IMR-90 (cell line): ENCODE results near the gene WWC2. TPM values are rescaled to one million over a fixed set of nuclear protein-coding genes. Genes with fewer than 3 reads are reported as not detected.
"Not testable (repeated sequence)": the region's sequence is repeated elsewhere in the genome, so short reads cannot be mapped to it uniquely, and the experiment has no call there.

Experiments used
- ATAC-seq: fragments of 200-7000 bp; cut with Tn5 transposase; 2 replicates; pipeline ENCODE4 v1.9.1; 2020; ENCODE audit warnings: low read depth, mild to moderate bottlenecking, moderate library complexity
- BruUV-seq: library from RNA; stranded (reverse); fragments of 400-500 nt; replicated peaks from 2 replicates; lab custom pipeline; 2021; lab: Mats Ljungman, UMichigan
- CTCF ChIA-PET: fragments of 300-600 bp; formaldehyde crosslinking; extraction: SDS; loops from one replicate; lab custom pipeline; 2021; ENCODE audit warnings: antibody characterized with exemption; lab: Yijun Ruan, JAX
- POLR2A ChIA-PET: fragments of 300-600 bp; sonication (Branson Sonifier 250); formaldehyde crosslinking; loops from one replicate; lab custom pipeline; 2022; ENCODE audit warnings: antibody characterized with exemption; ENCODE audit not compliant: unreplicated experiment; lab: Charles Lee
- DNase-seq: peaks from one replicate; pipeline ENCODE4 v3.0.0; 2013
- H2AFZ ChIP-seq: replicated peaks from 2 replicates; pipeline ENCODE3; 2013; ENCODE audit warnings: low read length, mild to moderate bottlenecking; ENCODE audit not compliant: poor library complexity
- H2AK5ac ChIP-seq: 2 replicates; pipeline ENCODE4 v1.6.1; 2013; ENCODE audit warnings: low read depth, low read length, inconsistent platforms
- H2AK9ac ChIP-seq: replicated peaks from 2 replicates; pipeline ENCODE3; 2013; ENCODE audit warnings: mild to moderate bottlenecking, low read depth, low read length, moderate library complexity; ENCODE audit not compliant: poor library complexity
- H2BK120ac ChIP-seq: 2 replicates; pipeline ENCODE4 v1.6.1; 2013; ENCODE audit warnings: low read depth, low read length, inconsistent platforms
- H2BK15ac ChIP-seq: 3 replicates; pipeline ENCODE4 v1.6.1; 2013; ENCODE audit warnings: low read depth, low read length, inconsistent platforms
- H2BK20ac ChIP-seq: 2 replicates; pipeline ENCODE4 v1.6.1; 2013; ENCODE audit warnings: low read depth, mild to moderate bottlenecking, inconsistent platforms, low read length, moderate library complexity
- H2BK5ac ChIP-seq: 2 replicates; pipeline ENCODE4 v1.6.1; 2013; ENCODE audit warnings: mild to moderate bottlenecking, low read depth, low read length, inconsistent platforms; ENCODE audit not compliant: poor library complexity, severe bottlenecking
- H3K14ac ChIP-seq: replicated peaks from 2 replicates; pipeline ENCODE4 v1.6.1; 2013; ENCODE audit warnings: low read depth, low read length, inconsistent platforms
- H3K18ac ChIP-seq: 2 replicates; pipeline ENCODE4 v1.6.1; 2013; ENCODE audit warnings: low read depth, low read length, control low read depth
- H3K23ac ChIP-seq: 2 replicates; pipeline ENCODE4 v1.6.1; 2013; ENCODE audit warnings: low read depth, low read length, inconsistent platforms
- H3K27ac ChIP-seq: 2 replicates; pipeline ENCODE4 v1.5.1; 2013; ENCODE audit warnings: mild to moderate bottlenecking, control low read depth, low read length; ENCODE audit not compliant: insufficient read depth
- H3K27me3 ChIP-seq: 2 replicates; pipeline ENCODE4 v1.6.1; 2013; ENCODE audit warnings: low read length; ENCODE audit not compliant: control insufficient read depth, insufficient read depth
- H3K36me3 ChIP-seq: 2 replicates; pipeline ENCODE4 v1.6.1; 2013; ENCODE audit warnings: low read length, mixed read lengths; ENCODE audit not compliant: control insufficient read depth, insufficient read depth
- H3K4ac ChIP-seq: 2 replicates; pipeline ENCODE4 v1.6.1; 2013; ENCODE audit warnings: low read depth, low read length, inconsistent platforms
- H3K4me1 ChIP-seq: 2 replicates; pipeline ENCODE4 v1.6.1; 2013; ENCODE audit warnings: low read length, mixed read lengths; ENCODE audit not compliant: control insufficient read depth, insufficient read depth
- H3K4me2 ChIP-seq: 2 replicates; pipeline ENCODE4 v1.6.1; 2013; ENCODE audit warnings: low read depth, mild to moderate bottlenecking, control low read depth, low read length, moderate library complexity
- H3K4me3 ChIP-seq: 2 replicates; pipeline ENCODE4 v1.5.1; 2013; ENCODE audit warnings: low read depth, mild to moderate bottlenecking, control low read depth, low read length, moderate library complexity; ENCODE audit not compliant: insufficient read depth
- H3K56ac ChIP-seq: 2 replicates; pipeline ENCODE4 v1.6.1; 2013; ENCODE audit warnings: low read length, inconsistent platforms; ENCODE audit not compliant: insufficient read depth; ENCODE audit errors: extremely low read depth
- H3K79me1 ChIP-seq, 2 experiments: 2 replicates each; pipeline ENCODE4 v1.6.1; 2013; ENCODE audit warnings: low read length in 2 of 2, inconsistent platforms in 1 of 2, low read depth in 1 of 2
- H3K9ac ChIP-seq: 2 replicates; pipeline ENCODE4 v1.6.1; 2013; ENCODE audit warnings: low read depth, low read length, control low read depth
- H3K9me1 ChIP-seq: 2 replicates; pipeline ENCODE4 v1.6.1; 2013; ENCODE audit warnings: low read length, inconsistent platforms; ENCODE audit not compliant: insufficient read depth
- H3K9me3 ChIP-seq: 2 replicates; pipeline ENCODE4 v1.6.1; 2013; ENCODE audit warnings: low read length; ENCODE audit not compliant: control insufficient read depth, insufficient read depth
- H4K20me1 ChIP-seq: 2 replicates; pipeline ENCODE4 v1.6.1; 2013; ENCODE audit warnings: low read length, inconsistent platforms; ENCODE audit not compliant: insufficient read depth
- H4K5ac ChIP-seq: 2 replicates; pipeline ENCODE4 v1.6.1; 2013; ENCODE audit warnings: mild to moderate bottlenecking, low read depth, low read length, control low read depth
- H4K8ac ChIP-seq, 2 experiments: 2 replicates each; pipeline ENCODE4 v1.6.1; 2013; ENCODE audit warnings: low read depth in 2 of 2, low read length in 2 of 2, control low read depth in 1 of 2, inconsistent platforms in 1 of 2
- H4K91ac ChIP-seq: 2 replicates; pipeline ENCODE4 v1.6.1; 2013; ENCODE audit warnings: low read depth, low read length, inconsistent platforms; ENCODE audit not compliant: insufficient read depth
- BHLHE40 ChIP-seq: fragments of 150-350 bp; IDR thresholded peaks from 2 replicates; pipeline ENCODE4 v1.6.1; 2016; ENCODE audit warnings: mild to moderate bottlenecking, low read depth, low read length
- CHD1 ChIP-seq: IDR thresholded peaks from 2 replicates; pipeline ENCODE4 v1.6.1; 2012; ENCODE audit warnings: low read depth, low read length, improper control_type of control experiment
- FOS ChIP-seq: fragments of 150-350 bp; IDR thresholded peaks from 2 replicates; pipeline ENCODE4 v1.6.1; 2016; ENCODE audit warnings: low read depth, low read length
- MAZ ChIP-seq: IDR thresholded peaks from 2 replicates; pipeline ENCODE4 v1.6.1; 2012; ENCODE audit warnings: low read depth, mild to moderate bottlenecking, low read length, improper control_type of control experiment, moderate library complexity, borderline replicate concordance
- MXI1 ChIP-seq: IDR thresholded peaks from 2 replicates; pipeline ENCODE4 v1.6.1; 2012; ENCODE audit warnings: low read depth, mild to moderate bottlenecking, low read length, moderate library complexity, borderline replicate concordance
- NFE2L2 ChIP-seq: fragments of 150-350 bp; IDR thresholded peaks from 2 replicates; pipeline ENCODE4 v1.6.1; 2016; ENCODE audit warnings: low read depth, mild to moderate bottlenecking, low read length
- POLR2A ChIP-seq: IDR thresholded peaks from 2 replicates; pipeline ENCODE4 v1.6.1; 2012; ENCODE audit warnings: mild to moderate bottlenecking, low read depth, low read length
- RAD21 ChIP-seq: IDR thresholded peaks from 2 replicates; pipeline ENCODE4 v1.6.1; 2012; ENCODE audit warnings: low read length, improper control_type of control experiment
- RFX5 ChIP-seq: IDR thresholded peaks from 2 replicates; pipeline ENCODE4 v1.8.0; 2012; ENCODE audit warnings: low read depth, mild to moderate bottlenecking, low read length, moderate library complexity
- SMC3 ChIP-seq: fragments of 150-350 bp; IDR thresholded peaks from 2 replicates; pipeline ENCODE4 v1.6.1; 2016; ENCODE audit warnings: low read depth, mild to moderate bottlenecking, antibody characterized with exemption, low read length, moderate library complexity
- WGBS, 2 experiments: methylation state at CpG; one replicate each; pipeline versions ENCODE4 v1.1.5 to v1.1.7; 2013; ENCODE audit warnings: missing lambda C conversion rate in 2 of 2; ENCODE audit not compliant: insufficient read length in 1 of 2; ENCODE audit errors: extremely low coverage in 2 of 2; 5-methylcytosine and 5-hydroxymethylcytosine counted together
- dilution Hi-C: fragments of 300-500 bp; cut with HindIII; formaldehyde crosslinking; loops from one replicate; pipeline ENCODE4 v1.14.3; 2018; ENCODE audit warnings: low sequenced_read_pairs; ENCODE audit not compliant: unreplicated experiment
- in situ Hi-C: fragments of 300-500 bp; cut with MboI; formaldehyde crosslinking; loops from 3 replicates; pipeline ENCODE4 v1.14.3; 2019; ENCODE audit warnings: low sequenced_read_pairs, inconsistent platforms, mixed read lengths
- intact Hi-C: fragments of 100-400 bp; cut with micrococcal nuclease; formaldehyde crosslinking; loops from 2 replicates; pipeline ENCODE4 v1.10.0; 2022
- polyA plus RNA-seq, 3 experiments: library from polyadenylated mRNA; depleted of rRNA; stranded (reverse); fragments of >200 nt; gene quantifications; 2 replicates each; pipeline ENCODE4 v1.2.3, GENCODE V29; 2012; ENCODE audit warnings: low replicate concordance in 1 of 3
- total RNA-seq: library from RNA; depleted of rRNA; stranded (reverse); fragments of >200 nt; gene quantifications from 2 replicates; pipeline ENCODE4 v1.2.3, GENCODE V29; 2012

WWC2 gene
- total and polyA plus RNA-seq, 2 of the 4 experiments (the other 2 are of a cell fraction): 26.6 to 27.4 TPM

- no peaks in the 10 kb centered on the region for H3K9me3 ChIP-seq
- peaks cover 9% of the 10 kb centered on the region for H3K9me1 ChIP-seq
- 0 out of 2 replicates have a peak overlapping the region, but pooled peaks have one; percentile 51 for H3K9ac ChIP-seq
- WGBS, 2 experiments: no CpG with 5 or more reads among the region's 3 CpGs
- H3K4me3 ChIP-seq: no peak overlapping the region
- dilution Hi-C loops (no loop called here), in situ Hi-C loops (no loop called here), intact Hi-C loops (loop anchor here (2.0 kb wide), 1 partner anchor 46 kb away; no protein-coding TSS in a partner anchor)
- BruUV-seq: no TSS peak
- H4K5ac ChIP-seq: no peak overlapping the region
- peak overlapping the region; percentile 81; the same call in 1 of the 2 replicates for H3K18ac ChIP-seq
- H4K20me1 ChIP-seq: peaks cover 41% of the 10 kb centered on the region
- H2BK5ac ChIP-seq: peak overlapping the region; percentile 89
- no peak overlapping the region for H3K27ac ChIP-seq
- H3K56ac ChIP-seq: peak overlapping the region; percentile 28; the same call in 1 of the 2 replicates
- H2BK120ac ChIP-seq: peak overlapping the region; percentile 69
- peaks cover 9% of the 10 kb centered on the region for H3K4me1 ChIP-seq
- POLR2A ChIA-PET: no interaction called here
- H3K79me1 ChIP-seq: peaks cover 34 to 66% of the 10 kb centered on the region in 2 experiments
- H3K14ac ChIP-seq: no peak overlapping the region; the same call in 1 of the 2 replicates
- no peak overlapping the region for H2AFZ ChIP-seq
- CTCF ChIA-PET: interaction anchor here (0.6 kb wide), 1 partner anchor 118 kb away, joined by 5 read pairs; no protein-coding TSS in a partner anchor
- H2BK15ac ChIP-seq: no peak overlapping the region
- H3K4me2 ChIP-seq: peak overlapping the region; percentile 77; the same call in 1 of the 2 replicates
- H2AK9ac ChIP-seq: no peak overlapping the region
- no peaks in the 10 kb centered on the region for H3K27me3 ChIP-seq
- H3K23ac ChIP-seq: no peak overlapping the region
- no peak overlapping the region for H2AK5ac ChIP-seq
- no peak for TF ChIP-seq FOS
- no peak for TF ChIP-seq NFE2L2
- no peak for TF ChIP-seq POLR2A
- no peak for TF ChIP-seq RAD21
- no peak for TF ChIP-seq CHD1
- TF ChIP-seq SMC3: no peak
- no peak for TF ChIP-seq RFX5
- no peak for TF ChIP-seq MXI1
- TF ChIP-seq BHLHE40: no peak
- no peak for TF ChIP-seq MAZ
- peak overlapping the region; percentile 63 to 67; a peak in 1 of 4 replicates for H4K8ac ChIP-seq
- H4K91ac ChIP-seq: no peak overlapping the region
- ATAC-seq (peak; percentile 84), DNase-seq (peak; percentile 87)
- peak overlapping the region; percentile 58; the same call in 1 of the 2 replicates for H2BK20ac ChIP-seq
- H3K4ac ChIP-seq: no peak overlapping the region; the same call in 1 of the 2 replicates
- H3K36me3 ChIP-seq: no peaks in the 10 kb centered on the region
These were observed 19.5 kb downstream of the WWC2 start for GRCh38 chr4:183118585-183118984.

DNA sequence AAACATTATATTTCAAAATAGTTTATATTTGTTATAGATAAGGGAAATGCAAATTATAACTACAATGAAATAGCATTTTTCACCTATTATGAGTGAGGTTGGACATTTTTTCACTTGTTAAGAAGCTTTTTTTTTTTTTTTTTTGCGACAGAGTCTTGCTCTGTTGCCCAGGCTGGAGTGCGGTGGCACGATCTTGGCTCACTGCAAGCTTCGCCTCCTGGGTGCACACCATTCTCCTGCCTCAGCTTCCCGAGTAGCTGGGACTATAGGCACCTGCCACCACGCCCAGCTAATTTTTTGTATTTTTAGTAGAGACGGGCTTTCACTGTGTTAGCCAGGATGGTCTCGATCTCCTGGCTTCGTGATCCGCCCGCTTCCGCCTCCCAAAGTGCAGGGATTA lies 22.6 kb downstream of the WWC2 start:
- dilution Hi-C loops: not testable (repeated sequence)
- 100% methylated on average over 1 of the region's 12 CpGs; no CpG with 5 or more reads in 1 of the 2 experiments for WGBS, 2 experiments

More for the DNA sequence above, 22.6 kb downstream of the WWC2 start:
- H4K91ac ChIP-seq, ATAC-seq, H3K27ac ChIP-seq, H3K23ac ChIP-seq, H2AK9ac ChIP-seq, H3K4ac ChIP-seq, H3K27me3 ChIP-seq, H3K9me3 ChIP-seq, H3K4me2 ChIP-seq, H2BK120ac ChIP-seq, H3K9ac ChIP-seq, H2BK15ac ChIP-seq, H4K5ac ChIP-seq, H3K4me3 ChIP-seq, POLR2A ChIA-PET, in situ Hi-C loops, H2AFZ ChIP-seq, H3K36me3 ChIP-seq, intact Hi-C loops, CTCF ChIA-PET, H2BK5ac ChIP-seq, H2BK20ac ChIP-seq, H3K14ac ChIP-seq, DNase-seq, H2AK5ac ChIP-seq, H4K8ac ChIP-seq, BruUV-seq, H3K18ac ChIP-seq, H3K56ac ChIP-seq: not testable (repeated sequence)
- peaks cover 29 to 57% of the 10 kb centered on the region in 2 experiments for H3K79me1 ChIP-seq
- peaks cover 13% of the 10 kb centered on the region for H3K9me1 ChIP-seq
- peaks cover 26% of the 10 kb centered on the region for H4K20me1 ChIP-seq
- H3K4me1 ChIP-seq: peaks cover 14% of the 10 kb centered on the region
